Uterus (tissue), 4 donors: Measurements from ENCODE around the gene PITPNM3. TPM values are rescaled to one million over a fixed set of nuclear protein-coding genes. Genes with fewer than 3 reads are reported as not detected.
A peak's percentile ranks its signal among the peaks of the same experiment; 100 is the strongest.

Experiments used
- DNase-seq, 2 donors: peaks; one replicate each; pipeline ENCODE4 v3.0.0-alpha.2; 2019 to 2020
- H3K27ac ChIP-seq, 2 donors: fragments of 200-600 bp; sonication (generic); 1 replicate in 1 of 2; 2 replicates in 1 of 2; pipeline ENCODE4 v1.5.1; 2016 to 2018
- H3K27me3 ChIP-seq, 2 donors: fragments of 200-600 bp; sonication (generic); one replicate each; pipeline ENCODE4 v1.5.1; 2018 to 2019; ENCODE audit warnings: control low read depth in 1 of 2
- H3K36me3 ChIP-seq, 2 donors: fragments of 200-600 bp; sonication (generic); one replicate each; pipeline ENCODE4 v1.5.1; 2019; ENCODE audit warnings: control low read depth in 1 of 2
- H3K4me1 ChIP-seq, 2 donors: fragments of 200-600 bp; sonication (generic); one replicate each; pipeline ENCODE4 v1.5.1; 2018 to 2019; ENCODE audit warnings: control low read depth in 1 of 2
- H3K4me3 ChIP-seq, 2 donors: fragments of 200-600 bp; sonication (generic); 1 replicate in 1 of 2; 2 replicates in 1 of 2; pipeline ENCODE4 v1.5.1; 2018 to 2019; ENCODE audit warnings: mild to moderate bottlenecking in 1 of 2
- H3K9me3 ChIP-seq, 2 donors: fragments of 200-600 bp; sonication (generic); one replicate each; pipeline ENCODE4 v1.5.1; 2019; ENCODE audit warnings: control low read depth in 1 of 2
- CTCF ChIP-seq, 4 experiments: fragments of 200-600 bp in 2 of 4; fragments of 450-650 bp in 2 of 4; sonication (generic) in 2 of 4; IDR thresholded peaks; one replicate each; pipeline ENCODE4 v1.5.1; 2016 to 2019; ENCODE audit warnings: antibody characterized with exemption in 4 of 4, mild to moderate bottlenecking in 2 of 4, moderate library complexity in 1 of 4
- POLR2A ChIP-seq, 2 donors: fragments of 450-650 bp; IDR thresholded peaks; one replicate each; pipeline ENCODE4 v1.6.1; 2016; ENCODE audit warnings: antibody characterized with exemption in 2 of 2, mild to moderate bottlenecking in 1 of 2, moderate library complexity in 1 of 2
- intact Hi-C: fragments of 100-400 bp; cut with DNase I; formaldehyde crosslinking; loops from one replicate; pipeline ENCODE4 v1.15.1; 2023; ENCODE audit warnings: low total_unique reads
- total RNA-seq, 4 donors: library from RNA; depleted of rRNA in 3 of 4; stranded (reverse); fragments of >200 nt in 3 of 4; gene quantifications; one replicate each; pipeline versions ENCODE4 v1.1.0 to v1.2.4, GENCODE V29; 2014 to 2023
- donor health status: DM: yes; HTN: yes; CAD: no.

Gene PITPNM3
- total RNA-seq, 4 donors from 2014 or later, result 0.59 to 9.3 (median 6.1) TPM

- Histone ChIP-seq H3K4me3 (no peak overlapping the region), H3K27me3 (no peaks in the 10 kb centered on the region), H3K36me3 (no peaks in the 10 kb centered on the region), H3K4me1 (no peaks in the 10 kb centered on the region), H3K27ac (no peak overlapping the region), H3K9me3 (no peaks in the 10 kb centered on the region)
- no peak for DNase-seq
- TF ChIP-seq POLR2A (IDR thresholded peaks at IDR 0.05) (no peak), CTCF (IDR thresholded peaks at IDR 0.05) (no peak)
- intact Hi-C loops, result loop anchor here (5.0 kb wide), 1 partner anchor 838 kb away; no protein-coding TSS in a partner anchor
Measured at GRCh38 chr17:6425407-6425806, 130.9 kb downstream of the PITPNM3 start.

GRCh38 chr17:6423931-6424330 is 132.4 kb downstream of the PITPNM3 start:
- Histone ChIP-seq H3K36me3 (no peaks in the 10 kb centered on the region), H3K27ac (no peak overlapping the region), H3K4me1 (no peaks in the 10 kb centered on the region), H3K4me3 (no peak overlapping the region), H3K9me3 (no peaks in the 10 kb centered on the region), H3K27me3 (no peaks in the 10 kb centered on the region)
- no peak for TF ChIP-seq CTCF (IDR thresholded peaks at IDR 0.05)
- no peak for TF ChIP-seq POLR2A (IDR thresholded peaks at IDR 0.05)
- intact Hi-C loops, result no loop called here
- DNase-seq, result no peak

- DNase-seq, result no peak
- Histone ChIP-seq H3K27me3 (no peaks in the 10 kb centered on the region), H3K27ac (no peak overlapping the region), H3K4me1 (no peaks in the 10 kb centered on the region), H3K36me3 (no peaks in the 10 kb centered on the region), H3K9me3 (no peaks in the 10 kb centered on the region), H3K4me3 (no peak overlapping the region)
- TF ChIP-seq CTCF (IDR thresholded peaks at IDR 0.05), result no peak
- TF ChIP-seq POLR2A (IDR thresholded peaks at IDR 0.05), result no peak
- intact Hi-C loops, result no loop called here
Measured at GRCh38 chr17:6422654-6423241, 133.6 kb downstream of the PITPNM3 start.

- Histone ChIP-seq H3K9me3 (no peaks in the 10 kb centered on the region), H3K27ac (no peak overlapping the region), H3K27me3 (no peaks in the 10 kb centered on the region), H3K4me1 (no peaks in the 10 kb centered on the region), H3K4me3 (no peak overlapping the region), H3K36me3 (no peaks in the 10 kb centered on the region)
- intact Hi-C loops, result no loop called here
- peak; percentile 60 to 71 for DNase-seq
- peak; percentile 70 to 86 (median 78) for TF ChIP-seq CTCF (IDR thresholded peaks at IDR 0.05)
- TF ChIP-seq POLR2A (IDR thresholded peaks at IDR 0.05), result no peak
Measured at GRCh38 chr17:6421700-6422604, 134.4 kb downstream of the PITPNM3 start.

GRCh38 chr17:6420173-6420641 is 136.1 kb downstream of the PITPNM3 start:
- no peak overlapping the region for H3K27ac ChIP-seq
- no peaks in the 10 kb centered on the region for H3K4me1 ChIP-seq
- no peaks in the 10 kb centered on the region for H3K36me3 ChIP-seq
- intact Hi-C loops, result no loop called here
- H3K27me3 ChIP-seq, result no peaks in the 10 kb centered on the region
- no peak overlapping the region for H3K4me3 ChIP-seq
- TF ChIP-seq POLR2A (IDR thresholded peaks at IDR 0.05) (no peak), CTCF (IDR thresholded peaks at IDR 0.05) (no peak)
- no peaks in the 10 kb centered on the region for H3K9me3 ChIP-seq
- no peak for DNase-seq
